NCI-H1105 (cell line): ENCODE results near the gene TTI1.
"Not testable (repeated sequence)": the region's sequence is repeated elsewhere in the genome, so short reads cannot be mapped to it uniquely, and the experiment has no call there.

ENCODE experiments used
- DNase-seq: peaks from one replicate; lab custom pipeline; 2025; lab: John Stamatoyannopoulos, UW

The TTI1 gene

DNA sequence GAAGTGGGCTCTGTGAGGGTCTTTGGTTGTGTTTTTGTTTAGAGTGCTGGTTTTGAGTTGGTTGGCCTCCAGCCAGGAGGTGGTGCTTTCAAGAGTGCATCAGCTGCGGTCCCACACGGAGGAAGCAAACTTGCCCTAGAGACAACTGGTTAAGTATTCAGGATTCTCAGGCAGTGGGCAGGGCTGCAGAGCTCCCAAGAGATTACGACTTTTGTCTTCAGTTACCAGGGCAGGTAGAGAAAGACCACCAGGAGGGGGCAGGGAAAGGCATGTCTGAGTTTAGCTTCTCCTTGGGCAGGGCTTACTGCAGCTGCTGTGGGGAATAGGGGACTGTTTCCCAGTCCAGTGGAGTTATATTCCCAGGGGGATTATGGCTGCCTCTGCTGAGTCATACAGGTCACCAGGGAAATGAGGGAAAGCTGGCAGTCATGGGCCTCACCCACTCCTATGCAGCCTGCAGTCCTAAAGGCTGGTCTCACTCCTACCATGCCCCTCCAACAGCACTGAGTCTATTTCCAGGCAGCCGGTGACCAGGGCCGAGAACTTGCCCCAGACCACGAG is 64.3 kb downstream of the TTI1 start:
- peak; percentile 93 for DNase-seq

GRCh38 chr20:37963483-37963882 is 69.8 kb downstream of the TTI1 start:
- not testable (repeated sequence) for DNase-seq

DNA sequence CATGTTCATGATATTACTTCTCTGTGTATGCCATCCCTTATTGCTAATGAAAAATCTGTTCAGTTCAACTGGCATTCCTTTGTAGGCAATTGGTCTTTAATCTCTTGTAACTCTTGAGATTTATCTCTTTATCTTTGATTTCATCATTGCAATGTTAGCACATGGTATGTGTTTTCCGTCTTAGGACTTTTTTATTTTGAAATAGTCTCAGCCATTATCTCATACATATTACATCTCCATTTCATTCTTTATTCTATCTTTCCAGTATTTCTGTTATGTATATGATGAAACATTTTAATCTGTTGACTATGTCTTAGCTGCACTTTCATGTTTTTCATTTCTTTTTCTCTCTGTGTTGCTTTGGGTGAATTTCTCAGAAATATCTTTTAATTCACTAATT is 72.2 kb downstream of the TTI1 start:
- DNase-seq, result no peak

GRCh38 chr20:37958856-37959520 is 74.3 kb downstream of the TTI1 start:
- DNase-seq, result no peak

- no peak for DNase-seq
Measured at GRCh38 chr20:37956107-37956585, 77.1 kb downstream of the TTI1 start.

GRCh38 chr20:37955511-37955910 is 77.7 kb downstream of the TTI1 start:
- no peak for DNase-seq

- no peak for DNase-seq
Measured at GRCh38 chr20:37954626-37955025, 78.6 kb downstream of the TTI1 start.

DNA sequence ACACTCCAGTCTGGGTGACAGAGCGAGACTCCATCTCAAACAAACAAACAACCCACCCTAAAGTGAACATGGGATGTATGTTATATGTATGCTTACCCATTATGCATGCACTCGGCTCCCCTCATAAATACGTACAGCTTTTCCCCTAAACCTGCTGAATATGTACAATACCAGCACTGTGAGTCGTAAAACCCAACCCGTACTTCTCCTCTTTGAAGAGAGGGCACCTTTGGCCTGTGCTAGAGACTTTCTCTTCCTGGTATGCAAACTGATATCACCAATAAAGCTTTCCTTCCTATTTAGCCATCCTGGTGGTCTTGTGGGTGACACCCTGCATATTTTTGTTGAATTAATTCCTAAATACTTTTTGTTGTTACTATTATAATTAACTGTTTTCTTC is 79.1 kb downstream of the TTI1 start:
- no peak for DNase-seq

DNA sequence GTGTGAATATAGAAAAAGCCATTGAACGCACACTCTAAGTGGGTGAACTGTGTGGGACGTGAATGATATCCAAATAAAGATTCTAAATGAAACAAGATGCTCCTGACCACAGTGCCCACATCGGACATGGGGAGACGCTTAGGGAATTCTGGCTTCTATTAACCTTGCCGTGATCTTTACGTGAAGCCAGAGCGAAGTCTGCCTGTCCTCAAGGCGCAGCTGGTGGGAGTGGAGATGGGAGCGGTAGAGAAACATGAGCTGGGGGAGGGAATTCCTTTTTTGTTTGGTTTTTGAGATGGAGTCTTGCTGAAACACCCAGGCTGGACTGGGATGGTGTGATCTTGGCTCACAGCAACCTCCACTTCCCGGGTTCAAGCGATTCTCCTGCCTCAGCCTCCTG is 84.3 kb downstream of the TTI1 start:
- no peak for DNase-seq

DNA sequence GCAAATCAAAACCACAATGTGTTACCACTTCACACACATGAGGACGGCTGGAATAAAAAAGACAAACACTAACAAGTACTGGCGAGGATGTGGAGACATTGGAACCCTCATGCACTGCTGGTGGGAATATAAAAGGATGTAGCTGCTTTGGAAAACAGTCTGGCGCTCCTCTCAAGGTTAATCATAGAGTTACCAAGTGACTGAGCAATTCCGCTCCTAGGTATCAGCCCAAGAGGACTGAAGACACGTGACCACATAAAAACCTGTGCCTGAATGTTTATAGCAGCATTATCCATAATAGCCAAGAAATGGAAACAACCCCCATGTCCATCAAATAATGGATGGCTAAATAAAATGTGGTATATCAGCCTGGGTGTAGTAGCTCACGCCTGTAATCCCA is 85.3 kb downstream of the TTI1 start:
- DNase-seq, result no peak

DNA sequence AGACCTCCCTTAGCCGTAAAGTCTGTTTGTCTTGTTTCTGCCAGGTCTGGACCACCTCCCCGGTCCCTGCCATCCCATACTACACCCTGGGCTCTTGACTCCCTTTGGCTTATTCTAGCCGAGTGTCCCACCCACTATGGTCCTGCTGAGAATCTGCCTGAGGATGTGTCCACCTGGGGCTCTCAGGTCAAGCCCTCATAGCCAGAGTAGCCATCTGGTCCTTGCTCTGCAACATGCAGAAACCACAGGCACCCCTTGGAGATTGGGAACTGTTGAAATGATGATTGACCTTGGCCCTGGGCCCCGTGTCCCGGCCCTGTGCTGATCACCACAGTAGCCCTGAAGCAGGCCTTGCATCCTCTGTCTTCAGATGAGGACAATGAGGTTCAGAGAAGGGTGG is 86.3 kb downstream of the TTI1 start:
- DNase-seq, result no peak

DNA sequence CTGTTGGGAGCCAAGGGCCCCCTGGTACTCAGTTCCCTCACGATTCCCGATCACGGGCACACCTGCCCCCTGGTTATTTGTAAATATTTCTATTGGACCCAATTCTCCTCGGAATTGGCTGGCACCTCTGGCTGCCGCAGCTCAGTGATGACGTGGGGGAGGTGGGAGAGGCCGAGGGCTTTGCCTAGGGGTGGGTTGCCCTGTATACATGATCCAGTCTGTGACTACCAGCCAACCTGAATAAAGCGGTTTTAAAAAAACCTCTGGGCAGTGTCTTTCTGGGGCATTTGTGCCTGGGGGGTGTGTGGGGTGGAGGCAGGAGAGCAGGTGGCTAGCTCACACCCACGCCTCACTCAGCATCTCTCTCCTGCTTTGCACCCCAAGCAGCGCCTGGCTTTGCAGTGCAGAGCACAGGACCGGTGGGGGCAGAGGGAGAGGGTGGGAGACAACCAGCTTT is 88.1 kb downstream of the TTI1 start:
- DNase-seq, result peak; percentile 50

DNA sequence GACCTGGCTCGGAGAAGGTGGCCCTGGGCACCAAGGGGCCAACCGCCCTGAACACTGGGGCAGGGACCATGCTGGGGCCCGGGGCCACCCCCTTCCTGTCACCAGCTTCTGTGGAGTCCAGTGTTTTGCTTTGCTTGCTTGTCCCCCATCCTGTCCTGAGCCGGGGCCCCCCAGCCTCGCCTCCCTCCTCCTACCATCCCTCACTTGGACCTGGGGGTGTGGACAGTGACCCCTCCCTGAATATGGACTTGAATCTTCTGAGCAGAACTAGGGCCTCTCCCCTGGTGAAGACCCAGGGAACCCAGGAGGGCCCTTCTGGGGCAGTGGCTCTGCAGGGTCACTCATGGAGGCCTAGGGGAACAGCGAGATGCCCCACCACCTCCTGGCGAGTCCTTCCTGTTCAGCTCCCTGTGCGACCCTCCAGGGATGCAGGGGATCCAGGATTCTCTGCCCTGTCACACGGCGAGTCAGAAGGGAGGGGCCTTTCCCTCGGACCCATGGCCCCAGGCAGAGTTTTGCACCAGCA is 88.7 kb downstream of the TTI1 start:
- no peak for DNase-seq

- DNase-seq, result no peak
Measured at GRCh38 chr20:37943501-37944455, 89.5 kb downstream of the TTI1 start.

GRCh38 chr20:37943033-37943432 is 90.2 kb downstream of the TTI1 start:
- no peak for DNase-seq

DNA sequence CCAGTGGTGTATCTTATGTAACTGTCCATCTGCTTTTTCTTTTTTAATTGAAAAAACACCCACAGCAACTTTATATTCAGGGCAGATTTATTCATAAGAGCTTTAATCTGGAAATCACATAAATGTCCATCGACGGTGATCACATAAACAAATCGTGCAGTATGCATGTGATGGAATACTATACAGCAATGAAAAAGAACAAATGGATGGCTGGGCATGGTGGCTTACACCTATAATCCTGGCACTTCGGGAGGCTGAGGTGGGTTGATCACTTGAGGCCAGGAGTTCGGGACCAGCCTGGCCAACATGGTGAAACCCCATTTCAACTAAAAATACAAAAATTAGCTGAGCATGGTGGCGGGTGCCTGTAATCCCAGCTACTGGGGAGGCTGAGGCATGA is 91.3 kb downstream of the TTI1 start:
- DNase-seq, result no peak

- DNase-seq, result no peak
Measured at GRCh38 chr20:37941332-37941731, 91.9 kb downstream of the TTI1 start.

DNA sequence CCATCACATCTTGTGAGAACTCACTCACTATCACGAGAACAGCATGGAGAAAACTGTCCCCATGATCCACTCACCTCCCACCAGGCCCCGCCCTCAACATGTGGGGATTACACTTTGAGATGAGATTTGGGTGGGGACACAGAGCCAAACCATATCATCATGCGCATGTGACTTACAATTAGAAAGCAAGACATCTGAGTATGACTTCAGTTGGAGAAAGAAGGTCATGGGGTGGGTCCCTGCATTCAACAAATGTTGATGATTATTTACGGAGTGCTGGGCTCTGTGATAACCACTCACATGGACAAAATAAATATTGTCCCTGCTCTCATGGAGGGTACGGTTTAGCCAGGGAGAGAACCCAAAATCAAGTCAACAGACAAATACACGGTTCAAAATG is 92.4 kb downstream of the TTI1 start:
- DNase-seq, result no peak

DNA sequence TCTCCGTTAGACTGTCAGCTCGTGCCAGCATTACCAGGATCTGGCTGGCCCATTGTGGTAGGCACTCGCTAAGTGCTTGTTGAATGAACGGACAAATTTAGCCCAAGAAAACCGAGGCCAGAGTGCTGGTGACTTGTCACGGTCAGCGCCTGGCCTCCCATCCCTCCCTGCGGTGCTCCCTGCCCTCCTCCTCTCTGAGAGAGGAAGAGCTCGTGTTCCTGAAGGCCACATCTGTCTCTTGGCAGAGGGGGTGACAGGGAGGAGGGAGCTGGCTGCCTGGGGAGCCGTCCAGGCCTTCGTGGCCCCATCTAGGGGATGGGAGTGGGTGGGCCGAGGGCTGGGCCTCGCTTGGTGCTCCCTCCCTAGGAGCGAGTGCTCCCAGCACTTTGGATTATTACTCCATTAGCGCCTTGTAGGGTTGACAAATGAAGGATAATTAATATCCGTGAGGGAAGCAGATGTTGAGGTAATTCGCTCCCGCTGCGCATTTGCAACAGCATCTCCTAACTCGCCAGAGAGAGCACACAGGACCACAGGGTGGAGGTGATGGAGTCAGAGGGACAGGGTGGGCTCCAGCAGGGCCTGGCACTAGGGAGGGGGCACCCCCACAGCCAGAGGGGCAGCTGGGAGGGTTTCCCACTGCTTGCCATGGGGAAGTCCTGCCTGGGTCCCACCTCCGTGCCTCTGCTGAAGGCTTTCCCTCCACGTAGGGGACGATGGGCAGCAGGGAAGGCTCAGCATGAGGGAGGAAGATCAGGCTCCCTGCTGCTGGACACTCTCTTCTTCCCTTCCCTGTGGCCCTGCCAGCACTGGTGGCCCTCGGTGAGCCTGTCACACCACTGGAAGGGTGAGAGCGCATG is 93.3 kb downstream of the TTI1 start:
- no peak for DNase-seq

GRCh38 chr20:37938954-37939353 is 94.3 kb downstream of the TTI1 start:
- no peak for DNase-seq

DNA sequence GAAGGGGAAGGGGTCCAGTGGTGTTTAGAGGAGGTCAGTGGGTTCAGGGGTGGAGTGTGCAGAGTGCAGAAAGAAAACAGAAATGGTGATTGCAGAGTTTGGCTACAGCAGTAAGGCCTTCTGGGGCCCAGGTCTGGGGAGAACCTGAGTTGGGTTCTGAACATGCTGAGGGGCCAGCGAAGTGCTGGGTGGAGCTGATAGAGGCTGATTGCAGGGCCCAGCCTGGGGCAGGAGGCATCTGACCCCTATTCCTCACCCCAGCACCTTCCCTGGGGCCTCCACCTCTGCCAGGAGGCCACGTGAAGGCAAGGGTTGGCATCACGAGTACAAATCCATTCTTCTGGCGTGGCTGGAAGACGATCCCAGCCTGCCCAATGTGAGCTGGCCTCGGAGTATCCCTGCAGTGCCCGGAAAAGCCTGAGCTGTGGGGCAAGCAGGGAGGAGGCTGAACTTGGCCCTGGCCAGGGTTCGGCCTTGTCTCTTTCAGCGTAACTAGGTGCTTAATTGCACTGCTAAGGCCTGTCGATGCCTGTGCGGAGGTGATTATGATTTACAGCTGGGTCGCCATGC is 95.0 kb downstream of the TTI1 start:
- DNase-seq, result no peak
